ENCODE data around the gene CNTNAP4. TPM values are rescaled to one million over a fixed set of nuclear protein-coding genes. Genes with fewer than 3 reads are reported as not detected.

Gene CNTNAP4
- total RNA-seq, 1 experiment from 2014 or later = not detected

DNA sequence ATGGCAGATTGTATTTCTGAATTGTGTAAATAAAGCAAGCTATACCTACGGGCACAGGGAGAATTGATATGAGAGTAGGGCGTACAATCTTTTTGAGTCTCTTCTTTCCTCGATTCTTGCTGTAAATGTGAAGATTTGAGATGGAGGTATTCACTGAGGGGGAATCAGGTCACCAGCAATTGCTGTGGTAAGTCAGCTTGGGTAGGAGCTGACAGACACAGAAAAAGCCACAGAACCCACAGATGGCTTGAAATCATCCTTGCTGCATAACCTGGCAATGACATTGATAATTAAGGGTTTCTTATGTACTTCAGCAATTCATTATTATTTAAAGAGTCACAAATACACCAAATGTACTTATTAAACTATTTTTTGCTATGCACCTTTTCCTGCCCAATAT lies 164.2 kb downstream of the CNTNAP4 start:
- CTCF ChIA-PET = no interaction called here
- no TSS peak for BruUV-seq (replicated peaks)
- H3K9ac ChIP-seq (ENCODE audit: low read length) = no peak overlapping the region
- H3F3A ChIP-seq (ENCODE audit: low read length, unreplicated experiment) = no peaks in the 10 kb centered on the region
- H4K20me1 ChIP-seq (ENCODE audit: low read length) = no peaks in the 10 kb centered on the region
- intact Hi-C loops (cut with micrococcal nuclease) = no loop called here
- H3K4me2 ChIP-seq (ENCODE audit: low read length) = no peak overlapping the region
- H3K79me2 ChIP-seq (ENCODE audit: low read length) = no peaks in the 10 kb centered on the region
- H3K9me2 ChIP-seq (replicated peaks; ENCODE audit: low read length) = no peaks in the 10 kb centered on the region
- H3K4me3 ChIP-seq (ENCODE audit: low read length) = no peak overlapping the region
- H2AFZ ChIP-seq (ENCODE audit: low read length) = no peak overlapping the region
- DNase-seq = no peak
- no peak for ATAC-seq
- no peaks in the 10 kb centered on the region for H3K9me3 ChIP-seq (ENCODE audit: low read length)
- H3K36me3 ChIP-seq (ENCODE audit: low read depth, low read length) = no peaks in the 10 kb centered on the region
- H3K27ac ChIP-seq (ENCODE audit: low read length) = no peak overlapping the region
- POLR2A ChIA-PET (ENCODE audit: unreplicated experiment) = no interaction called here
- peaks cover 21% of the 10 kb centered on the region; the same call in 1 of the 2 replicates for H3K27me3 ChIP-seq (ENCODE audit: low read length)
- H3K4me1 ChIP-seq (ENCODE audit: insufficient read depth, low read length) = no peaks in the 10 kb centered on the region
- TF ChIP-seq, protein P1, sequence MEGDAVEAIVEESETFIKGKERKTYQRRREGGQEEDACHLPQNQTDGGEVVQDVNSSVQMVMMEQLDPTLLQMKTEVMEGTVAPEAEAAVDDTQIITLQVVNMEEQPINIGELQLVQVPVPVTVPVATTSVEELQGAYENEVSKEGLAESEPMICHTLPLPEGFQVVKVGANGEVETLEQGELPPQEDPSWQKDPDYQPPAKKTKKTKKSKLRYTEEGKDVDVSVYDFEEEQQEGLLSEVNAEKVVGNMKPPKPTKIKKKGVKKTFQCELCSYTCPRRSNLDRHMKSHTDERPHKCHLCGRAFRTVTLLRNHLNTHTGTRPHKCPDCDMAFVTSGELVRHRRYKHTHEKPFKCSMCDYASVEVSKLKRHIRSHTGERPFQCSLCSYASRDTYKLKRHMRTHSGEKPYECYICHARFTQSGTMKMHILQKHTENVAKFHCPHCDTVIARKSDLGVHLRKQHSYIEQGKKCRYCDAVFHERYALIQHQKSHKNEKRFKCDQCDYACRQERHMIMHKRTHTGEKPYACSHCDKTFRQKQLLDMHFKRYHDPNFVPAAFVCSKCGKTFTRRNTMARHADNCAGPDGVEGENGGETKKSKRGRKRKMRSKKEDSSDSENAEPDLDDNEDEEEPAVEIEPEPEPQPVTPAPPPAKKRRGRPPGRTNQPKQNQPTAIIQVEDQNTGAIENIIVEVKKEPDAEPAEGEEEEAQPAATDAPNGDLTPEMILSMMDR (conservative IDR thresholded peaks at IDR 0.05; ENCODE audit: low read depth, low read length) = no peak
- TF ChIP-seq EZH2phosphoT487 (IDR thresholded peaks at IDR 0.05; ENCODE audit: borderline replicate concordance, low read length) (no peak), EZH2 (IDR thresholded peaks at IDR 0.05; ENCODE audit: low read length, unreplicated experiment) (no peak)

- Histone ChIP-seq H2AFZ (ENCODE audit: low read length) (no peak overlapping the region), H3K27me3 (ENCODE audit: low read length) (peaks cover 21% of the 10 kb centered on the region; the same call in 1 of the 2 replicates), H3K4me1 (ENCODE audit: insufficient read depth, low read length) (no peaks in the 10 kb centered on the region), H3K4me3 (ENCODE audit: low read length) (no peak overlapping the region), H3K27ac (ENCODE audit: low read length) (no peak overlapping the region), H3K9me2 (replicated peaks; ENCODE audit: low read length) (no peaks in the 10 kb centered on the region), H3K9me3 (ENCODE audit: low read length) (no peaks in the 10 kb centered on the region), H3K4me2 (ENCODE audit: low read length) (no peak overlapping the region), H3K36me3 (ENCODE audit: low read depth, low read length) (no peaks in the 10 kb centered on the region), H3K79me2 (ENCODE audit: low read length) (no peaks in the 10 kb centered on the region), H3F3A (ENCODE audit: low read length, unreplicated experiment) (no peaks in the 10 kb centered on the region), H4K20me1 (ENCODE audit: low read length) (no peaks in the 10 kb centered on the region), H3K9ac (ENCODE audit: low read length) (no peak overlapping the region)
- intact Hi-C loops (cut with micrococcal nuclease) = no loop called here
- ChIA-PET CTCF (no interaction called here), POLR2A (ENCODE audit: unreplicated experiment) (no interaction called here)
- TF ChIP-seq EZH2 (IDR thresholded peaks at IDR 0.05; ENCODE audit: low read length, unreplicated experiment) (no peak), EZH2phosphoT487 (IDR thresholded peaks at IDR 0.05; ENCODE audit: borderline replicate concordance, low read length) (no peak)
- TF ChIP-seq, protein P1 (conservative IDR thresholded peaks at IDR 0.05; ENCODE audit: low read depth, low read length) = no peak
- DNase-seq = no peak
- BruUV-seq (replicated peaks) = no TSS peak
- ATAC-seq = no peak
Measured at GRCh38 chr16:76441876-76442275, 164.7 kb downstream of the CNTNAP4 start.

DNA sequence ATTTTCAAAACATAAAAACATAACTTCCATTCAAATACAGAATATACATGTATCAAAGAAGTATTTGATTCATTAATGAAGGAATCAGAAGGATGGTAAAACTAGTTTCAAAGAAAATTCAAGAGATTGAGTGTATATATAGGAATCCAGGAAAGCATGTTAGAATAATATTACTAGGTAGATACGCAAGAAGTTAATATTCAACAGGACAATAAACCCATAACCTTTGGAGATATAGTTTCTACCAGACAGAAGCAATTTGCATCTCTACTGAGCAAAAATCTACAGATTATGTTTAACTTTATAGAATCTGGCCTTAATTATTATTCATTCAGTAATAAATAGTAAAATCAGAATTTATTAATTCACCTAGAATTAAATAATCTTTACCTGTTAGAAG lies 166.8 kb downstream of the CNTNAP4 start:
- no peak overlapping the region for H3K27ac ChIP-seq (ENCODE audit: low read length)
- ChIA-PET CTCF (no interaction called here), POLR2A (ENCODE audit: unreplicated experiment) (no interaction called here)
- no peak overlapping the region for H3K4me3 ChIP-seq (ENCODE audit: low read length)
- no peak overlapping the region for H2AFZ ChIP-seq (ENCODE audit: low read length)
- H3K9me3 ChIP-seq (ENCODE audit: low read length) = no peaks in the 10 kb centered on the region
- no peaks in the 10 kb centered on the region for H4K20me1 ChIP-seq (ENCODE audit: low read length)
- H3K79me2 ChIP-seq (ENCODE audit: low read length) = no peaks in the 10 kb centered on the region
- H3K4me2 ChIP-seq (ENCODE audit: low read length) = no peak overlapping the region
- no peaks in the 10 kb centered on the region for H3K4me1 ChIP-seq (ENCODE audit: insufficient read depth, low read length)
- no peaks in the 10 kb centered on the region for H3F3A ChIP-seq (ENCODE audit: low read length, unreplicated experiment)
- ATAC-seq (no peak), DNase-seq (no peak)
- BruUV-seq (replicated peaks) = no TSS peak
- peaks cover 30% of the 10 kb centered on the region; the same call in 1 of the 2 replicates for H3K27me3 ChIP-seq (ENCODE audit: low read length)
- H3K36me3 ChIP-seq (ENCODE audit: low read depth, low read length) = no peaks in the 10 kb centered on the region
- no peaks in the 10 kb centered on the region for H3K9me2 ChIP-seq (replicated peaks; ENCODE audit: low read length)
- TF ChIP-seq, protein P1 (conservative IDR thresholded peaks at IDR 0.05; ENCODE audit: low read depth, low read length) = no peak
- TF ChIP-seq EZH2 (IDR thresholded peaks at IDR 0.05; ENCODE audit: low read length, unreplicated experiment) (no peak), EZH2phosphoT487 (IDR thresholded peaks at IDR 0.05; ENCODE audit: borderline replicate concordance, low read length) (no peak)
- intact Hi-C loops (cut with micrococcal nuclease) = no loop called here
- no peak overlapping the region for H3K9ac ChIP-seq (ENCODE audit: low read length)

All from PC-3 (cell line).